IMR-90 (cell line): Measurements from ENCODE around the gene MTHFD2L. TPM values are rescaled to one million over a fixed set of nuclear protein-coding genes. Genes with fewer than 3 reads are reported as not detected.

Experiments used
- ATAC-seq: fragments of 200-7000 bp; cut with Tn5 transposase; 2 replicates; pipeline ENCODE4 v1.9.1; 2020; ENCODE audit warnings: low read depth, mild to moderate bottlenecking, moderate library complexity
- BruUV-seq: library from RNA; stranded (reverse); fragments of 400-500 nt; replicated peaks from 2 replicates; lab custom pipeline; 2021; lab: Mats Ljungman, UMichigan
- CTCF ChIA-PET: fragments of 300-600 bp; formaldehyde crosslinking; extraction: SDS; loops from one replicate; lab custom pipeline; 2021; ENCODE audit warnings: antibody characterized with exemption; lab: Yijun Ruan, JAX
- POLR2A ChIA-PET: fragments of 300-600 bp; sonication (Branson Sonifier 250); formaldehyde crosslinking; loops from one replicate; lab custom pipeline; 2022; ENCODE audit warnings: antibody characterized with exemption; ENCODE audit not compliant: unreplicated experiment; lab: Charles Lee
- DNase-seq: peaks from one replicate; pipeline ENCODE4 v3.0.0; 2013
- H2AFZ ChIP-seq: replicated peaks from 2 replicates; pipeline ENCODE3; 2013; ENCODE audit warnings: low read length, mild to moderate bottlenecking; ENCODE audit not compliant: poor library complexity
- H2AK5ac ChIP-seq: 2 replicates; pipeline ENCODE4 v1.6.1; 2013; ENCODE audit warnings: low read depth, low read length, inconsistent platforms
- H2AK9ac ChIP-seq: replicated peaks from 2 replicates; pipeline ENCODE3; 2013; ENCODE audit warnings: mild to moderate bottlenecking, low read depth, low read length, moderate library complexity; ENCODE audit not compliant: poor library complexity
- H2BK120ac ChIP-seq: 2 replicates; pipeline ENCODE4 v1.6.1; 2013; ENCODE audit warnings: low read depth, low read length, inconsistent platforms
- H2BK15ac ChIP-seq: 3 replicates; pipeline ENCODE4 v1.6.1; 2013; ENCODE audit warnings: low read depth, low read length, inconsistent platforms
- H2BK20ac ChIP-seq: 2 replicates; pipeline ENCODE4 v1.6.1; 2013; ENCODE audit warnings: low read depth, mild to moderate bottlenecking, inconsistent platforms, low read length, moderate library complexity
- H2BK5ac ChIP-seq: 2 replicates; pipeline ENCODE4 v1.6.1; 2013; ENCODE audit warnings: mild to moderate bottlenecking, low read depth, low read length, inconsistent platforms; ENCODE audit not compliant: poor library complexity, severe bottlenecking
- H3K14ac ChIP-seq: replicated peaks from 2 replicates; pipeline ENCODE4 v1.6.1; 2013; ENCODE audit warnings: low read depth, low read length, inconsistent platforms
- H3K18ac ChIP-seq: 2 replicates; pipeline ENCODE4 v1.6.1; 2013; ENCODE audit warnings: low read depth, low read length, control low read depth
- H3K23ac ChIP-seq: 2 replicates; pipeline ENCODE4 v1.6.1; 2013; ENCODE audit warnings: low read depth, low read length, inconsistent platforms
- H3K27ac ChIP-seq: 2 replicates; pipeline ENCODE4 v1.5.1; 2013; ENCODE audit warnings: mild to moderate bottlenecking, control low read depth, low read length; ENCODE audit not compliant: insufficient read depth
- H3K27me3 ChIP-seq: 2 replicates; pipeline ENCODE4 v1.6.1; 2013; ENCODE audit warnings: low read length; ENCODE audit not compliant: control insufficient read depth, insufficient read depth
- H3K36me3 ChIP-seq: 2 replicates; pipeline ENCODE4 v1.6.1; 2013; ENCODE audit warnings: low read length, mixed read lengths; ENCODE audit not compliant: control insufficient read depth, insufficient read depth
- H3K4ac ChIP-seq: 2 replicates; pipeline ENCODE4 v1.6.1; 2013; ENCODE audit warnings: low read depth, low read length, inconsistent platforms
- H3K4me1 ChIP-seq: 2 replicates; pipeline ENCODE4 v1.6.1; 2013; ENCODE audit warnings: low read length, mixed read lengths; ENCODE audit not compliant: control insufficient read depth, insufficient read depth
- H3K4me2 ChIP-seq: 2 replicates; pipeline ENCODE4 v1.6.1; 2013; ENCODE audit warnings: low read depth, mild to moderate bottlenecking, control low read depth, low read length, moderate library complexity
- H3K4me3 ChIP-seq: 2 replicates; pipeline ENCODE4 v1.5.1; 2013; ENCODE audit warnings: low read depth, mild to moderate bottlenecking, control low read depth, low read length, moderate library complexity; ENCODE audit not compliant: insufficient read depth
- H3K56ac ChIP-seq: 2 replicates; pipeline ENCODE4 v1.6.1; 2013; ENCODE audit warnings: low read length, inconsistent platforms; ENCODE audit not compliant: insufficient read depth; ENCODE audit errors: extremely low read depth
- H3K79me1 ChIP-seq, 2 experiments: 2 replicates each; pipeline ENCODE4 v1.6.1; 2013; ENCODE audit warnings: low read length in 2 of 2, inconsistent platforms in 1 of 2, low read depth in 1 of 2
- H3K9ac ChIP-seq: 2 replicates; pipeline ENCODE4 v1.6.1; 2013; ENCODE audit warnings: low read depth, low read length, control low read depth
- H3K9me1 ChIP-seq: 2 replicates; pipeline ENCODE4 v1.6.1; 2013; ENCODE audit warnings: low read length, inconsistent platforms; ENCODE audit not compliant: insufficient read depth
- H3K9me3 ChIP-seq: 2 replicates; pipeline ENCODE4 v1.6.1; 2013; ENCODE audit warnings: low read length; ENCODE audit not compliant: control insufficient read depth, insufficient read depth
- H4K20me1 ChIP-seq: 2 replicates; pipeline ENCODE4 v1.6.1; 2013; ENCODE audit warnings: low read length, inconsistent platforms; ENCODE audit not compliant: insufficient read depth
- H4K5ac ChIP-seq: 2 replicates; pipeline ENCODE4 v1.6.1; 2013; ENCODE audit warnings: mild to moderate bottlenecking, low read depth, low read length, control low read depth
- H4K8ac ChIP-seq, 2 experiments: 2 replicates each; pipeline ENCODE4 v1.6.1; 2013; ENCODE audit warnings: low read depth in 2 of 2, low read length in 2 of 2, control low read depth in 1 of 2, inconsistent platforms in 1 of 2
- H4K91ac ChIP-seq: 2 replicates; pipeline ENCODE4 v1.6.1; 2013; ENCODE audit warnings: low read depth, low read length, inconsistent platforms; ENCODE audit not compliant: insufficient read depth
- CHD1 ChIP-seq: IDR thresholded peaks from 2 replicates; pipeline ENCODE4 v1.6.1; 2012; ENCODE audit warnings: low read depth, low read length, improper control_type of control experiment
- WGBS, 2 experiments: methylation state at CpG; one replicate each; pipeline versions ENCODE4 v1.1.5 to v1.1.7; 2013; ENCODE audit warnings: missing lambda C conversion rate in 2 of 2; ENCODE audit not compliant: insufficient read length in 1 of 2; ENCODE audit errors: extremely low coverage in 2 of 2; 5-methylcytosine and 5-hydroxymethylcytosine counted together
- dilution Hi-C: fragments of 300-500 bp; cut with HindIII; formaldehyde crosslinking; loops from one replicate; pipeline ENCODE4 v1.14.3; 2018; ENCODE audit warnings: low sequenced_read_pairs; ENCODE audit not compliant: unreplicated experiment
- in situ Hi-C: fragments of 300-500 bp; cut with MboI; formaldehyde crosslinking; loops from 3 replicates; pipeline ENCODE4 v1.14.3; 2019; ENCODE audit warnings: low sequenced_read_pairs, inconsistent platforms, mixed read lengths
- intact Hi-C: fragments of 100-400 bp; cut with micrococcal nuclease; formaldehyde crosslinking; loops from 2 replicates; pipeline ENCODE4 v1.10.0; 2022
- polyA plus RNA-seq, 3 experiments: library from polyadenylated mRNA; depleted of rRNA; stranded (reverse); fragments of >200 nt; gene quantifications; 2 replicates each; pipeline ENCODE4 v1.2.3, GENCODE V29; 2012; ENCODE audit warnings: low replicate concordance in 1 of 3
- total RNA-seq: library from RNA; depleted of rRNA; stranded (reverse); fragments of >200 nt; gene quantifications from 2 replicates; pipeline ENCODE4 v1.2.3, GENCODE V29; 2012

Gene MTHFD2L
- total and polyA plus RNA-seq, 2 of the 4 experiments (the other 2 are of a cell fraction): 2.8 to 4.3 TPM

DNA sequence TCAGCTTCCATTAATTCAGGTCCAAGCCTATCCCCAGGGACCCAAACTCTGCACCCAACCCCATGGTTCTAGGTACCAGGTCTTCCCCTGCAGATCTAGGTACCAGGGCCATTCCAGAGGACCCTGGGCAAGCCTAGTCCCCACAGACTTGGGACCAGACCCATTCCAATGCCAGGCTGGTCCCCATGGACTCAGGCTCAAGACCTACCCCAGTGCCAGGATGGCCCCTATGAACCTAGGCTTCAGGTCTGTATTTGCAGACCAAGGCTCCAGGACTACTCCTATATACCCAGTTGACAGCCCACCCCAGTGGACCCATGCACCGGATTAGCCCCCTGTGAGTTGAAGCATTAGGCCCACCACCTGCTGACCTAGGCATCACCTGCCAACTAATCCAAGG, 8.9 kb downstream of the MTHFD2L start:
- Histone ChIP-seq H3K4me2 (no peak overlapping the region), H3K4ac (no peak overlapping the region), H3K27me3 (no peaks in the 10 kb centered on the region), H3K9me3 (no peaks in the 10 kb centered on the region), H3K4me1 (no peaks in the 10 kb centered on the region), H3K14ac (no peak overlapping the region), H2AK9ac (no peak overlapping the region), H2BK15ac (no peak overlapping the region), H2BK120ac (no peak overlapping the region), H3K18ac (no peak overlapping the region), H3K23ac (no peak overlapping the region), H3K4me3 (no peak overlapping the region), H4K91ac (no peak overlapping the region), H3K9ac (no peak overlapping the region), H2AFZ (no peak overlapping the region), H3K9me1 (0 out of 2 replicates have a peak, but pooled peaks cover 3% of the 10 kb centered on the region), H4K20me1 (no peaks in the 10 kb centered on the region), H3K79me1 (peaks cover 3 to 5% of the 10 kb centered on the region in 2 experiments; a peak in 2 of 4 replicates), H4K5ac (no peak overlapping the region), H3K36me3 (no peaks in the 10 kb centered on the region), H4K8ac (no peak overlapping the region), H2BK5ac (no peak overlapping the region), H2AK5ac (no peak overlapping the region), H3K56ac (no peak overlapping the region), H3K27ac (no peak overlapping the region), H2BK20ac (no peak overlapping the region)
- DNase-seq (no peak), ATAC-seq (no peak)
- in situ Hi-C loops (no loop called here), dilution Hi-C loops (no loop called here), intact Hi-C loops (no loop called here)
- ChIA-PET CTCF (no interaction called here), POLR2A (no interaction called here)
- no TSS peak for BruUV-seq
- no peak for TF ChIP-seq CHD1
- no CpG with 5 or more reads among the region's 1 CpG for WGBS, 2 experiments
